Umbilical cord (tissue), 2 donors: ENCODE data around the gene CIAO2B. TPM values are rescaled to one million over a fixed set of nuclear protein-coding genes. Genes with fewer than 3 reads are reported as not detected.
A peak's percentile ranks its signal among the peaks of the same experiment; 100 is the strongest.
"Not testable (repeated sequence)": the region's sequence is repeated elsewhere in the genome, so short reads cannot be mapped to it uniquely, and the experiment has no call there.

Experiments
- DNase-seq: peaks from one replicate; pipeline ENCODE4 v3.0.0-alpha.2; 2015; ENCODE audit warnings: low spot score
- total RNA-seq: library from RNA; depleted of rRNA; stranded (reverse); fragments of >200 nt; gene quantifications from one replicate; pipeline ENCODE4 v1.2.3, GENCODE V29; 2014; ENCODE audit warnings: low replicate concordance; ENCODE audit not compliant: insufficient read depth

The CIAO2B gene
- total RNA-seq, 1 donor from 2014 or later: 72.5 TPM

- DNase-seq: peak; percentile 89
These were observed 29.2 kb downstream of the CIAO2B start for GRCh38 chr16:66904846-66905632.

- no peak for DNase-seq
These were observed 29.8 kb downstream of the CIAO2B start for GRCh38 chr16:66904428-66904845.

GRCh38 chr16:66903544-66904427 is 30.4 kb downstream of the CIAO2B start:
- DNase-seq: no peak

- peak; percentile 35 for DNase-seq
These were observed 31.3 kb downstream of the CIAO2B start for GRCh38 chr16:66902648-66903543.

GRCh38 chr16:66901626-66902025 is 32.6 kb downstream of the CIAO2B start:
- no peak for DNase-seq

GRCh38 chr16:66900721-66901441 is 33.3 kb downstream of the CIAO2B start:
- peak; percentile 81 for DNase-seq

GRCh38 chr16:66899945-66900710 is 34.1 kb downstream of the CIAO2B start:
- DNase-seq: peak; percentile 85

- DNase-seq: peak; percentile 55
These were observed 34.8 kb downstream of the CIAO2B start for GRCh38 chr16:66899310-66899944.

GRCh38 chr16:66898933-66899309 is 35.3 kb downstream of the CIAO2B start:
- DNase-seq: no peak

GRCh38 chr16:66898207-66898606 is 36.0 kb downstream of the CIAO2B start:
- DNase-seq: peak; percentile 52

GRCh38 chr16:66896682-66897081 is 37.5 kb downstream of the CIAO2B start:
- not testable (repeated sequence) for DNase-seq

- no peak for DNase-seq
These were observed 38.2 kb downstream of the CIAO2B start for GRCh38 chr16:66895999-66896398.

GRCh38 chr16:66895689-66895979 is 38.6 kb downstream of the CIAO2B start:
- DNase-seq: no peak

- peak; percentile 83 for DNase-seq
These were observed 39.1 kb downstream of the CIAO2B start for GRCh38 chr16:66894948-66895688.

GRCh38 chr16:66894055-66894454 is 40.1 kb downstream of the CIAO2B start:
- no peak for DNase-seq

GRCh38 chr16:66891797-66892196 is 42.4 kb downstream of the CIAO2B start:
- DNase-seq: no peak

GRCh38 chr16:66891360-66891759 is 42.8 kb downstream of the CIAO2B start:
- no peak for DNase-seq

GRCh38 chr16:66890799-66891198 is 43.4 kb downstream of the CIAO2B start:
- no peak for DNase-seq

GRCh38 chr16:66889622-66890021 is 44.6 kb downstream of the CIAO2B start:
- DNase-seq: no peak
